A549 (cell line): ENCODE measurements around the gene PAPPA2. TPM values are rescaled to one million over a fixed set of nuclear protein-coding genes. Genes with fewer than 3 reads are reported as not detected.

ENCODE experiments used
- ATAC-seq, 2 experiments: fragments of 200-7000 bp in 1 of 2; fragments of >200 bp in 1 of 2; cut with Nextera tagmentation in 1 of 2; cut with Tn5 transposase in 1 of 2; 3 replicates each; pipeline versions ENCODE4 v1.8.0 to v1.9.1; 2018 to 2020; ENCODE audit warnings: mild to moderate bottlenecking in 1 of 2, moderate library complexity in 1 of 2
- CTCF ChIA-PET: fragments of 300-600 bp; sonication (Branson Sonifier 250); formaldehyde crosslinking; extraction: SDS; loops from one replicate; lab custom pipeline; 2021; ENCODE audit warnings: antibody characterized with exemption, inconsistent platforms; lab: Yijun Ruan, JAX
- POLR2A ChIA-PET: fragments of 350-600 bp; formaldehyde crosslinking; extraction: SDS; loops from one replicate; lab custom pipeline; 2021; ENCODE audit warnings: antibody characterized with exemption, inconsistent platforms; lab: Yijun Ruan, JAX
- DNase-seq, 2 experiments: peaks; one replicate each; pipeline versions ENCODE4 v3.0.0 to v3.0.0-alpha.2; 2011 to 2016; ENCODE audit warnings: low read depth in 1 of 2, low spot score in 1 of 2
- FAIRE-seq: peaks from 2 replicates; lab custom pipeline; 2011; peaks lifted over from hg19 to GRCh38; lab: Jason Lieb, UNC
- H3K27ac ChIP-seq, 2 experiments: fragments of >200 bp; sonication (Bioruptor Twin); formaldehyde crosslinking; 3 replicates each; pipeline ENCODE4 v1.5.1; 2016 to 2017
- H3K4me1 ChIP-seq: fragments of >200 bp; sonication (Bioruptor Twin); formaldehyde crosslinking; 3 replicates; pipeline ENCODE4 v1.6.1; 2016
- H3K4me2 ChIP-seq: fragments of >200 bp; sonication (Bioruptor Twin); formaldehyde crosslinking; 3 replicates; pipeline ENCODE4 v1.6.1; 2016
- H3K4me3 ChIP-seq: fragments of >200 bp; sonication (Bioruptor Twin); formaldehyde crosslinking; 3 replicates; pipeline ENCODE4 v1.5.1; 2016
- H3K9me3 ChIP-seq: fragments of >200 bp; sonication (Bioruptor Twin); formaldehyde crosslinking; 3 replicates; pipeline ENCODE4 v1.6.1; 2016
- CBX8 ChIP-seq: fragments of 200-600 bp; sonication (generic); IDR thresholded peaks from 2 replicates; pipeline ENCODE4 v1.6.1; 2016
- CEBPB ChIP-seq, 2 experiments: fragments of >200 bp in 1 of 2; sonication (Bioruptor Twin) in 1 of 2; formaldehyde crosslinking in 1 of 2; IDR thresholded peaks; 2 replicates each; pipeline ENCODE4 v1.6.1; 2012 to 2016
- EHMT2 ChIP-seq: fragments of 200-600 bp; sonication (generic); IDR thresholded peaks from 2 replicates; pipeline ENCODE4 v1.6.1; 2016; ENCODE audit warnings: antibody characterized with exemption, low read depth, mild to moderate bottlenecking, moderate library complexity
- FOXS1 ChIP-seq: fragments of 250-450 bp; sonication (Bioruptor Pico); IDR thresholded peaks from 2 replicates; pipeline ENCODE4 v1.5.0; 2020; ENCODE audit warnings: mild to moderate bottlenecking, moderate library complexity
- GATA3 ChIP-seq: IDR thresholded peaks from 2 replicates; pipeline ENCODE4 v1.6.1; 2012; ENCODE audit warnings: borderline replicate concordance
- HOXA7 ChIP-seq: fragments of 250-450 bp; sonication (Bioruptor Pico); IDR thresholded peaks from 2 replicates; pipeline ENCODE4 v1.5.0; 2020; ENCODE audit warnings: mild to moderate bottlenecking, moderate library complexity
- HOXB13 ChIP-seq: fragments of 250-450 bp; sonication (Bioruptor Pico); IDR thresholded peaks from 2 replicates; pipeline ENCODE4 v1.5.0; 2020; ENCODE audit warnings: low read depth, mild to moderate bottlenecking, moderate library complexity
- JUN ChIP-seq, 2 experiments: fragments of >200 bp; sonication (Bioruptor Twin); formaldehyde crosslinking; IDR thresholded peaks; 2 replicates in 1 of 2; 3 replicates in 1 of 2; pipeline ENCODE4 v1.6.1; 2016 to 2017
- KDM1A ChIP-seq: fragments of 200-600 bp; sonication (generic); IDR thresholded peaks from 2 replicates; pipeline ENCODE4 v1.6.1; 2016; ENCODE audit warnings: low read depth, mild to moderate bottlenecking
- MAZ ChIP-seq: fragments of 150-350 bp; IDR thresholded peaks from 2 replicates; pipeline ENCODE4 v1.6.1; 2014; ENCODE audit warnings: antibody characterized with exemption, low read depth, low read length, borderline replicate concordance
- NFE2L2 ChIP-seq: fragments of 150-350 bp; conservative IDR thresholded peaks from 2 replicates; pipeline ENCODE4 v1.6.1; 2014; ENCODE audit warnings: low read length
- NPAS2 ChIP-seq: fragments of 250-450 bp; sonication (Bioruptor Pico); IDR thresholded peaks from 2 replicates; pipeline ENCODE4 v1.8.0; 2022; ENCODE audit warnings: mild to moderate bottlenecking, moderate library complexity, borderline replicate concordance
- NR3C1 ChIP-seq: fragments of >200 bp; sonication (Bioruptor Twin); formaldehyde crosslinking; IDR thresholded peaks from 3 replicates; pipeline ENCODE4 v1.6.1; 2017
- PHF8 ChIP-seq: fragments of 200-600 bp; sonication (generic); IDR thresholded peaks from 2 replicates; pipeline ENCODE4 v1.6.1; 2016; ENCODE audit warnings: low read depth, mild to moderate bottlenecking, antibody characterized with exemption, moderate library complexity, borderline replicate concordance
- POLR2A ChIP-seq: IDR thresholded peaks from 2 replicates; pipeline ENCODE4 v1.6.1; 2012; ENCODE audit warnings: mild to moderate bottlenecking, low read length
- POLR2AphosphoS2 ChIP-seq: conservative IDR thresholded peaks from 2 replicates; pipeline ENCODE4 v1.6.1; 2012; ENCODE audit warnings: low read length, improper control_type of control experiment, inconsistent platforms
- RAD21 ChIP-seq, 2 experiments: fragments of >200 bp in 1 of 2; sonication (Bioruptor Twin) in 1 of 2; formaldehyde crosslinking in 1 of 2; IDR thresholded peaks in 1 of 2; conservative IDR thresholded peaks in 1 of 2; 2 replicates in 1 of 2; 3 replicates in 1 of 2; pipeline ENCODE4 v1.6.1; 2012 to 2018; ENCODE audit warnings: inconsistent platforms in 1 of 2
- RCOR1 ChIP-seq: fragments of 150-350 bp; IDR thresholded peaks from 2 replicates; pipeline ENCODE4 v1.6.1; 2014; ENCODE audit warnings: antibody characterized with exemption, low read length, low read depth
- SMC3 ChIP-seq: fragments of >200 bp; sonication (Bioruptor Twin); formaldehyde crosslinking; IDR thresholded peaks from 3 replicates; pipeline ENCODE4 v1.6.1; 2018; ENCODE audit warnings: inconsistent platforms
- ZSCAN20 ChIP-seq: fragments of 250-450 bp; sonication (Bioruptor Pico); IDR thresholded peaks from 2 replicates; pipeline ENCODE4 v1.8.0; 2022; ENCODE audit warnings: mild to moderate bottlenecking, moderate library complexity
- WGBS: methylation state at CpG from one replicate; pipeline ENCODE4 v1.1.6; 2017; ENCODE audit errors: missing lambda C conversion rate; 5-methylcytosine and 5-hydroxymethylcytosine counted together
- polyA plus RNA-seq, 4 experiments: library from polyadenylated mRNA; depleted of rRNA in 3 of 4; stranded (reverse); fragments of >200 nt; fragmentation: RNase III in 1 of 4; extraction: RNeasy Plus Mini Kit Qiagen cat#74134 plus additional on column Dnase treatment in 1 of 4; gene quantifications; 2 replicates in 3 of 4; 3 replicates in 1 of 4; pipeline ENCODE4 v1.2.3, GENCODE V29; 2011 to 2017

PAPPA2 gene
- polyA plus RNA-seq, 2 of the 4 experiments (the other 2 are of a cell fraction) = 0.03 to 0.72 TPM

- POLR2A ChIA-PET = no interaction called here
- H3K9me3 ChIP-seq = no peaks in the 10 kb centered on the region
- CTCF ChIA-PET = interaction anchor here (1.4 to 2.5 kb wide), 2 partner anchors 10 to 142 kb away, joined by 5 to 10 read pairs; no protein-coding TSS in a partner anchor
- H3K4me2 ChIP-seq = no peak overlapping the region
- FAIRE-seq = no peak
- TF ChIP-seq GATA3 (no peak), MAZ (no peak), RAD21 (conservative IDR thresholded peaks at IDR 0.05 in 1 of 2, IDR thresholded peaks at IDR 0.05 in 1 of 2) (no peak), NR3C1 (no peak), KDM1A (no peak), HOXB13 (no peak), CEBPB (IDR thresholded peaks at IDR 0.05) (no peak), FOXS1 (CRISPR knock-in tag) (no peak), CBX8 (no peak), EHMT2 (no peak)
- no peak overlapping the region for H3K27ac ChIP-seq
- WGBS = 13% methylated on average over 3 of the region's 3 CpGs
- no peak for DNase-seq
- no peak for ATAC-seq
- no peak overlapping the region for H3K4me3 ChIP-seq
- H3K4me1 ChIP-seq = no peaks in the 10 kb centered on the region
Measured at GRCh38 chr1:176701151-176701866, 238.3 kb downstream of the PAPPA2 start.

GRCh38 chr1:176702901-176703300 lies 239.9 kb downstream of the PAPPA2 start:
- POLR2A ChIA-PET = no interaction called here
- Histone ChIP-seq H3K9me3 (no peaks in the 10 kb centered on the region), H3K4me2 (no peak overlapping the region), H3K4me3 (no peak overlapping the region), H3K4me1 (no peaks in the 10 kb centered on the region), H3K27ac (no peak overlapping the region)
- DNase-seq = no peak
- FAIRE-seq = no peak
- TF ChIP-seq SMC3 = no peak
- TF ChIP-seq JUN (IDR thresholded peaks at IDR 0.05) = no peak
- no peak for TF ChIP-seq HOXA7 (CRISPR knock-in tag)
- no peak for TF ChIP-seq NPAS2 (CRISPR knock-in tag)
- no peak for TF ChIP-seq POLR2A
- no peak for TF ChIP-seq GATA3
- CTCF ChIA-PET = interaction anchor here (1.3 kb wide), 1 partner anchor 11 kb away, joined by 4 read pairs; no protein-coding TSS in a partner anchor
- ATAC-seq = no peak
- WGBS = 10% methylated on average over 3 of the region's 3 CpGs

- no peak for FAIRE-seq
- no peak for TF ChIP-seq NFE2L2
- TF ChIP-seq RAD21 (conservative IDR thresholded peaks at IDR 0.05 in 1 of 2, IDR thresholded peaks at IDR 0.05 in 1 of 2) = no peak
- TF ChIP-seq PHF8 = no peak
- TF ChIP-seq, all 56 proteins: peak for 0
- no peak overlapping the region for H3K4me2 ChIP-seq
- no peaks in the 10 kb centered on the region for H3K4me1 ChIP-seq
- 0% methylated on average over 1 of the region's 1 CpG for WGBS
- ATAC-seq (no peak), DNase-seq (no peak)
- CTCF ChIA-PET = interaction anchor here (1.0 to 1.7 kb wide), 3 partner anchors 14 to 146 kb away, joined by 3 to 5 read pairs (median 3); no protein-coding TSS in a partner anchor
- POLR2A ChIA-PET = no interaction called here
- no peak overlapping the region for H3K27ac ChIP-seq
- no peak overlapping the region for H3K4me3 ChIP-seq
- no peaks in the 10 kb centered on the region for H3K9me3 ChIP-seq
Measured at GRCh38 chr1:176705585-176705984, 242.6 kb downstream of the PAPPA2 start.

- H3K27ac ChIP-seq = no peak overlapping the region
- WGBS = 38% methylated on average over 2 of the region's 2 CpGs
- TF ChIP-seq ZSCAN20 (CRISPR knock-in tag) = no peak
- no peak for TF ChIP-seq RCOR1
- no peak for TF ChIP-seq POLR2AphosphoS2
- POLR2A ChIA-PET = no interaction called here
- no peak for FAIRE-seq
- no peak for DNase-seq
- CTCF ChIA-PET = no interaction called here
- no peak for ATAC-seq
- H3K9me3 ChIP-seq = no peaks in the 10 kb centered on the region
- no peaks in the 10 kb centered on the region for H3K4me1 ChIP-seq
- H3K4me3 ChIP-seq = no peak overlapping the region
- H3K4me2 ChIP-seq = no peak overlapping the region
Measured at GRCh38 chr1:176717066-176717750, 254.2 kb downstream of the PAPPA2 start.
